ENCODE results near the gene NUTM2B. TPM values are rescaled to one million over a fixed set of nuclear protein-coding genes. Genes with fewer than 3 reads are reported as not detected.
"Not testable (repeated sequence)": the region's sequence is repeated elsewhere in the genome, so short reads cannot be mapped to it uniquely, and the experiment has no call there.

Gene NUTM2B
- total RNA-seq, 1 experiment from 2014 or later: 0.92 TPM

DNA sequence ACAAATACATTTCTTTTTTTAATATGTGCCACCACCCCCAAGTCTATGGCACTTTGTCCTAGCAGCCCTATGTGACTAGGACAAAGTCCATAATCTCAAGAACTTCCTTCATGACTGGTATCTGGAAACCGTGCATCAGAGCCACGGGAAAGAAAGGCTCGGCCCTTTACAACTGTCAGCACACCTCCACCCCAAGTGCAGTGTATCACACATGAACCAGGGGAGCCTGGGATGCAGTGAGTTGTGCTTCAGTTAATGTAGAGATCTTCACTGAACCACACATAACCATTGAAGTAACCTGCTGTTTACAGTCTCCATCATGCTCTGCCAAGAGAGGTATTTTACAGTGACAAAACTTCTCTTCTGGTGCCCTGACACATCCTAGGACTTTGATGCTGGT, 11.9 kb downstream of the NUTM2B start:
- H3K4me3 ChIP-seq, H3K36me3 ChIP-seq, H3K9me3 ChIP-seq, H3K27me3 ChIP-seq, DNase-seq: not testable (repeated sequence)

GRCh38 chr10:79716917-79717579, 14.0 kb downstream of the NUTM2B start:
- not testable (repeated sequence) for H3K9me3 ChIP-seq, H3K36me3 ChIP-seq, H3K27me3 ChIP-seq, DNase-seq, H3K4me3 ChIP-seq

DNA sequence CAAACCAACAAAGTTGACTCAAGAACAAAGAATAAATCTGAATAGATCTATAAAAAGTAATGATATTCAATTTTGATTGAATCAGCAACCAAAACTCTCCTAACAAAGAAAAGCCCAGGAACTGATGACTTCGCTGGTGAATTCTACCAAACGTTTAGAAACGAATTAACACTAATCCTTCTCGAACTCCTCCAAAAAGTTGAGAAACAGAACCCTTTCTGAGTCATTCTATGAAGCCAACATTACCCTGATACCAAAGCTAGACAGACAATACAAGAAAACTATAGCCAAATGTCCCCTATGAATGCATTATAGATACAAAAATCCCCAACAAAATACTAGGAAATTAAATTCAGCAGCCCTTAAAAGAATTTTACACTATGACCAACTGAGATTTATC, 17.0 kb downstream of the NUTM2B start:
- H3K4me3 ChIP-seq, H3K36me3 ChIP-seq, H3K27me3 ChIP-seq, H3K9me3 ChIP-seq, DNase-seq: not testable (repeated sequence)

DNA sequence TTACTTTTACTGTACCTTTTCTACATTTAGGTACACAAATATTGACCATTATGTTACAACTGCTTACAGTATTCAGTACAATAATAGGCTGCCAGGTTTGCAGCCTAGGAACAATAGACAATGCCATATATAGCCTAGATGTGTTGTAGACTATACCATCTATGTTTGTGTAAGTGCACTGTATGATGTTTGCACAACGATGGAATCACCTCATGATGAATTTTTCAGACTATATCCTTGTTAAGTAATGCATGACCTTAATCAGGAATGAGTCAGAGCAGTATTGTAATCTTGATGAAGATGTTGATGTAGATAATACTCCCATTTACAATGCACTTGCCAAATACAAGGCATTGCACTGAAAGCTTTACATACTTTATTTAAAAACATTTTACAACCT, 23.6 kb downstream of the NUTM2B start:
- not testable (repeated sequence) for DNase-seq, H3K27me3 ChIP-seq

DNA sequence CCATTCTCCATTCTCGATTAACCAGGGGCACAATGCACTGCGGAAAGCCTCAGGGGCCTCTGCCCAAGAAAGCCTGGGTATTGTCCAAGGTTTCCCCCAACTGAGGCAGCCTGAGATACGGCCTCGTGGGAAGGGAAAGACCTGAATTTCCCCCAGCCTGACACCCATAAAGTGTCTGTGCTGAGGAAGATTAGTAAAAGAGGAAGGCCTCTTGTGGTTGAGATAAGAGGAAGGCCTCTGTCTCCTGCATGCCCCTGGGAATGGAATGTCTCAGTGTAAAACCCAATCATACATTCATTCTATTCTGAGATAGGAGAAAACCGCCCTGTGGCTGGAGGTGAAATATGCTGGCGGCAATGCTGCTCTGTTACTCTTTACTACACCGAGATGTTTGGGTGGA, 41.8 kb downstream of the NUTM2B start:
- DNase-seq, H3K9me3 ChIP-seq, H3K36me3 ChIP-seq, H3K4me3 ChIP-seq, H3K27me3 ChIP-seq: not testable (repeated sequence)

More for the DNA sequence above, 23.6 kb downstream of the NUTM2B start:
- H3K9me3 ChIP-seq, H3K4me3 ChIP-seq, H3K36me3 ChIP-seq: not testable (repeated sequence)

DNA sequence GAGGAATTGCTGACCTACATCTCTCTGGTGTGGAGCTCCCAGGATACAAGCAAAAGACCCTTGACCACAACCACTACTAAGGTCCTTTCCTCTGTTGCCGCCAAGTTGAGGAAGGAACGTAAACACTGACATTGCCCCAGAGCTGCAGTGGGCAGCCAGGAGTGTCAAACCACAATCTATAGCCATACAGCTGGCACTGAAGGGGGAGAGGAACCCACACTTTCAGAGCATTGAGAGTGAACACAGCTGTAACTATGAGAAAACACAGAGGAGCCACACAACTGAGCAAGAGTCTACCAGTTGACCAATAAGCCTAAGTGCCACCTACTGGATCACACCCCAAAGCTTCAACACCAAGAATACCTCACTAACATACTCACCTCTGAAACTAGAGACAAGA, 45.5 kb downstream of the NUTM2B start:
- not testable (repeated sequence) for H3K9me3 ChIP-seq, DNase-seq, H3K4me3 ChIP-seq, H3K27me3 ChIP-seq, H3K36me3 ChIP-seq

DNA sequence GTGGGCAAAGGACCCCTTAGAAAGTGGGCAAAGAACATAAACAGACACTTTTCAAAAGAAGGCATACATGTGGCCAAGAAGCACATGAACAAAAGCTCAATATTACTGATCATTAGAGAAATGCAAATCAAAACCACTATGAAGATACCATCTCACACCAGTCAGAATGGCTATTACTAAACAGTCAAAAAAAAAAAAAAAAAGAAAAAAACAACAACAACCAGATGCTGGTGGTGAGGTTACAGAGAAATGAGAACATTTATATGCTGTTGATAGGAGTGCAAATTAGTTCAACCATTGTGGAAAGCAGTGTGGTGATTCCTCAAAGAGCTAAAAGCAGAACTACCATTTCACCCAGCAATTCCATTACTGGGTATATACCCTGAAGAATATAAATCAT, 50.6 kb downstream of the NUTM2B start:
- not testable (repeated sequence) for DNase-seq, H3K27me3 ChIP-seq, H3K9me3 ChIP-seq, H3K36me3 ChIP-seq, H3K4me3 ChIP-seq

DNA sequence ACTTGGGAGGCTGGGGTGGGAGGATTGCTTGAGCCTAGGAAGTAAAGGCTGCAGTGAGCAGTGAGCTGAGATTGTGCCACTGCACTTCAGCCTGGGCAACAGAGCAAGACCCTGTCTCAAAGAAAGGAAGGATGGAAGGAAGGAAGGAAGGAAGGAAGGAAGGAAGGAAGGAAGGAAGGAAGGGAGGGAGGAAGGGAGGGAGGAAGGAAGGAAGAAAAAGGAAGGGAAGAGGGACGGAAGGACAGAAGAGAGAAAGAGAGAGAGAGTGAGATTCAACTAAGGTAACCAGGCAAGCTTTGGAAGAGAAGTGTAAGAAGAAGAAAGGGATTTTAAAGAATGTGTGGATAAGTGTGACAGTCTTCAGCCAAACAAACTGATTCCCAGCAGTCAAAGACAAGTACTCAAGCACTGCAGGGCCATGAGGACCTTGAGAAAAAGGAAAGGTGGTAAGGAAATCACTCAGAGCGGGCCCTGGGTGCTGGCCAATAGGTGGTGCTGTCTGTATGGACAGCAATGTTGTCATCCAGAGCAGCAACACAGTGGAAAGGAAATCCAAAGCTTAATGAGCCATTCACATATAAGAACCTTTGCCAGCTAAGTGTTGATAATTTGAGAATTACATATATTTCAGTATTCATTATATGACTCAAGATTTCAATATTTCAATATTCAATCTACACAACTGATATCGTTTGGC, 55.4 kb downstream of the NUTM2B start:
- not testable (repeated sequence) for DNase-seq, H3K4me3 ChIP-seq, H3K27me3 ChIP-seq, H3K36me3 ChIP-seq, H3K9me3 ChIP-seq

Other genes with a start within 250 kb of the NUTM2B start
- gene EIF5AL1, start 190.7 kb upstream of the NUTM2B start, total RNA-seq (2014; rRNA removed; shearing (Covaris generic); ENCODE audit: low replicate concordance): 0.69 and 1.0 TPM in 2 replicates
- not detected in 2 replicates for gene SFTPA2, start 142.8 kb upstream of the NUTM2B start, total RNA-seq (2014; rRNA removed; shearing (Covaris generic); ENCODE audit: low replicate concordance)
- not detected in 2 replicates for gene SFTPA1, start 92.3 kb upstream of the NUTM2B start, total RNA-seq (2014; rRNA removed; shearing (Covaris generic); ENCODE audit: low replicate concordance)
- gene NUTM2E, start 123.5 kb downstream of the NUTM2B start, total RNA-seq (2014; rRNA removed; shearing (Covaris generic); ENCODE audit: low replicate concordance): not detected in 2 replicates
- not detected in 2 replicates for gene SFTPD, start 245.9 kb downstream of the NUTM2B start, total RNA-seq (2014; rRNA removed; shearing (Covaris generic); ENCODE audit: low replicate concordance)

All from MG63 (cell line).